Fibroblast of lung (primary cell): ENCODE data around the gene BUD13. TPM values are rescaled to one million over a fixed set of nuclear protein-coding genes. Genes with fewer than 3 reads are reported as not detected.
A peak's percentile ranks its signal among the peaks of the same experiment; 100 is the strongest.

Source experiments
- DNase-seq, 2 donors: peaks; one replicate each; pipeline versions ENCODE4 v3.0.0 to v3.0.0-alpha.2; 2010; ENCODE audit warnings: low read depth in 2 of 2
- H2AFZ ChIP-seq: 2 replicates; pipeline ENCODE4 v1.5.1; 2012; ENCODE audit warnings: low read length, control low read depth, inconsistent platforms
- H3K27ac ChIP-seq: 2 replicates; pipeline ENCODE4 v1.5.1; 2011; ENCODE audit warnings: low read length, control low read depth; ENCODE audit not compliant: insufficient read depth
- H3K27me3 ChIP-seq: 2 replicates; pipeline ENCODE4 v1.5.1; 2011; ENCODE audit warnings: mild to moderate bottlenecking, low read length; ENCODE audit not compliant: control insufficient read depth, insufficient read depth
- H3K36me3 ChIP-seq: 2 replicates; pipeline ENCODE4 v1.5.1; 2011; ENCODE audit warnings: low read length; ENCODE audit not compliant: control insufficient read depth, insufficient read depth
- H3K4me1 ChIP-seq: 2 replicates; pipeline ENCODE4 v1.5.1; 2011; ENCODE audit warnings: low read length; ENCODE audit not compliant: control insufficient read depth, insufficient read depth; ENCODE audit errors: extremely low read depth
- H3K4me2 ChIP-seq: 2 replicates; pipeline ENCODE4 v1.5.1; 2011; ENCODE audit warnings: low read length, control low read depth; ENCODE audit not compliant: insufficient read depth; ENCODE audit errors: extremely low read depth
- H3K4me3 ChIP-seq, 4 experiments: fragments of 200-600 bp in 1 of 4; sonication (generic) in 1 of 4; replicated peaks in 1 of 4; 2 replicates each; pipeline ENCODE4 v1.5.1; 2011 to 2016; ENCODE audit warnings: low read length in 4 of 4, low read depth in 3 of 4, mild to moderate bottlenecking in 3 of 4, control low read depth in 2 of 4, inconsistent platforms in 1 of 4, mixed read lengths in 1 of 4; ENCODE audit not compliant: insufficient read depth in 1 of 4; ENCODE audit errors: control extremely low read depth in 1 of 4
- H3K79me2 ChIP-seq: 2 replicates; pipeline ENCODE4 v1.5.1; 2012; ENCODE audit warnings: mild to moderate bottlenecking, low read length, inconsistent platforms; ENCODE audit not compliant: control insufficient read depth, insufficient read depth
- H3K9ac ChIP-seq: 2 replicates; pipeline ENCODE4 v1.5.1; 2011; ENCODE audit warnings: mild to moderate bottlenecking, low read length, control low read depth; ENCODE audit not compliant: insufficient read depth
- H3K9me3 ChIP-seq: 2 replicates; pipeline ENCODE4 v1.5.1; 2012; ENCODE audit warnings: low read depth, low read length; ENCODE audit not compliant: control insufficient read depth, insufficient read depth
- H4K20me1 ChIP-seq: 2 replicates; pipeline ENCODE4 v1.5.1; 2011; ENCODE audit warnings: low read length; ENCODE audit not compliant: control insufficient read depth, insufficient read depth; ENCODE audit errors: extremely low read depth
- CTCF ChIP-seq, 2 donors: IDR thresholded peaks in 1 of 2; conservative IDR thresholded peaks in 1 of 2; 1 replicate in 1 of 2; 2 replicates in 1 of 2; pipeline ENCODE4 v1.5.1; 2011 to 2012; ENCODE audit warnings: low read length in 2 of 2, control low read depth in 1 of 2, inconsistent platforms in 1 of 2, low read depth in 1 of 2, mild to moderate bottlenecking in 1 of 2
- EZH2 ChIP-seq: IDR thresholded peaks from 2 replicates; pipeline ENCODE4 v1.5.1; 2012; ENCODE audit warnings: low read length, control low read depth, mild to moderate bottlenecking; ENCODE audit errors: missing control alignments
- polyA plus RNA-seq, 2 donors: library from polyadenylated mRNA; depleted of rRNA in 1 of 2; stranded (reverse) in 1 of 2; unstranded in 1 of 2; fragments of >200 nt; gene quantifications; 2 replicates each; pipeline ENCODE4 v1.2.1, GENCODE V29; 2011 to 2012; ENCODE audit warnings: missing spikeins in 1 of 2
- total RNA-seq: library from RNA; depleted of rRNA; stranded (reverse); fragments of >200 nt; gene quantifications from 2 replicates; pipeline ENCODE4 v1.2.1, GENCODE V29; 2014

Gene BUD13
- total and polyA plus RNA-seq, 2 donors (not counting 1 experiment from before 2014, with no cell fraction given), result 12.7 to 13.0 TPM

GRCh38 chr11:116787786-116788486 is 15.1 kb upstream of the BUD13 start, which contains the start of gene ZPR1:
TSS of gene ZPR1 (minus strand) at chr11:116788023. CDS start at chr11:116787990, 33 bp downstream.
- DNase-seq, result peak; percentile 63 to 74
- H3K79me2 ChIP-seq, result peaks cover 11% of the 10 kb centered on the region
- H3K9ac ChIP-seq, result peak within 1 kb of the TSS; percentile 83
- TF ChIP-seq CTCF (conservative IDR thresholded peaks at IDR 0.05 in 1 of 2, IDR thresholded peaks at IDR 0.05 in 1 of 2; ENCODE audit: low read depth in 1 of 2, low read length in 2 of 2), result no peak
- TF ChIP-seq EZH2, result no peak
- no peaks in the 10 kb centered on the region for H3K27me3 ChIP-seq
- no peaks in the 10 kb centered on the region for H4K20me1 ChIP-seq
- peaks cover 15% of the 10 kb centered on the region for H3K36me3 ChIP-seq
- peaks cover 7% of the 10 kb centered on the region for H3K4me1 ChIP-seq
- peak within 1 kb of the TSS; percentile 93 for H2AFZ ChIP-seq
- H3K4me2 ChIP-seq, result peak within 1 kb of the TSS; percentile 92
- peak within 1 kb of the TSS; percentile 85 for H3K27ac ChIP-seq
- H3K9me3 ChIP-seq, result no peaks in the 10 kb centered on the region
- peak within 1 kb of the TSS; percentile 68 to 90 (median 80) for H3K4me3 ChIP-seq

- Histone ChIP-seq H3K9ac (peak overlapping the region; percentile 83), H2AFZ (peak overlapping the region; percentile 46), H3K4me1 (peaks cover 3% of the 10 kb centered on the region), H3K27ac (peak overlapping the region; percentile 85), H3K4me3 (peak overlapping the region; percentile 68 to 90 (median 80)), H3K9me3 (no peaks in the 10 kb centered on the region), H3K27me3 (no peaks in the 10 kb centered on the region), H4K20me1 (no peaks in the 10 kb centered on the region), H3K4me2 (peak overlapping the region; percentile 87), H3K79me2 (peaks cover 11% of the 10 kb centered on the region), H3K36me3 (peaks cover 18% of the 10 kb centered on the region)
- DNase-seq, result no peak
- no peak for TF ChIP-seq EZH2
Measured at GRCh38 chr11:116787436-116787785, 14.6 kb upstream of the BUD13 start.

GRCh38 chr11:116786966-116787365 is 14.2 kb upstream of the BUD13 start:
- H3K4me3 ChIP-seq, result peak overlapping the region; percentile 68 to 90 (median 80)
- peaks cover 21% of the 10 kb centered on the region for H3K36me3 ChIP-seq
- H3K4me1 ChIP-seq, result peaks cover 3% of the 10 kb centered on the region
- H2AFZ ChIP-seq, result no peak overlapping the region
- peak overlapping the region; percentile 87 for H3K4me2 ChIP-seq
- TF ChIP-seq CTCF (conservative IDR thresholded peaks at IDR 0.05 in 1 of 2, IDR thresholded peaks at IDR 0.05 in 1 of 2; ENCODE audit: low read depth in 1 of 2, low read length in 2 of 2), result no peak
- TF ChIP-seq EZH2, result no peak
- DNase-seq, result no peak
- H3K9me3 ChIP-seq, result no peaks in the 10 kb centered on the region
- peak overlapping the region; percentile 83 for H3K9ac ChIP-seq
- H3K79me2 ChIP-seq, result peaks cover 11% of the 10 kb centered on the region
- no peaks in the 10 kb centered on the region for H4K20me1 ChIP-seq
- peak overlapping the region; percentile 85 for H3K27ac ChIP-seq
- no peaks in the 10 kb centered on the region for H3K27me3 ChIP-seq
